AG09309 (cell line): Measurements from ENCODE around the gene SCMH1.

ENCODE experiments used
- DNase-seq: peaks from one replicate; pipeline ENCODE4 v3.0.0-alpha.2; 2010; ENCODE audit warnings: low read depth
- H3K4me3 ChIP-seq: 2 replicates; pipeline ENCODE4 v1.5.1; 2011; ENCODE audit warnings: mild to moderate bottlenecking, low read depth, low read length, moderate library complexity; ENCODE audit not compliant: control insufficient read depth
- CTCF ChIP-seq: IDR thresholded peaks from 2 replicates; pipeline ENCODE4 v1.5.1; 2011; ENCODE audit warnings: mild to moderate bottlenecking, low read depth, low read length, inconsistent platforms; ENCODE audit not compliant: insufficient read depth, control insufficient read depth; ENCODE audit errors: missing control alignments

The SCMH1 gene

GRCh38 chr1:41241749-41242341 lies at the start of gene SCMH1:
TSS of gene SCMH1 (minus strand) at chr1:41242306. CDS start at chr1:41186133, 56,173 bp downstream.
- no peak for TF ChIP-seq CTCF
- H3K4me3 ChIP-seq = peak within 1 kb of the TSS; percentile 59
- DNase-seq = no peak

GRCh38 chr1:41291195-41291594 lies 49.1 kb upstream of the SCMH1 start:
- no peak overlapping the region for H3K4me3 ChIP-seq
- DNase-seq = no peak
- TF ChIP-seq CTCF = no peak

GRCh38 chr1:41289196-41289595 lies 47.1 kb upstream of the SCMH1 start:
- DNase-seq = no peak
- H3K4me3 ChIP-seq = no peak overlapping the region
- TF ChIP-seq CTCF = no peak

- TF ChIP-seq CTCF = no peak
- DNase-seq = no peak
- no peak overlapping the region for H3K4me3 ChIP-seq
Observed at GRCh38 chr1:41286992-41287391, 44.9 kb upstream of the SCMH1 start.

- H3K4me3 ChIP-seq = no peak overlapping the region
- no peak for TF ChIP-seq CTCF
- no peak for DNase-seq
Observed at GRCh38 chr1:41286486-41286885, 44.4 kb upstream of the SCMH1 start.

- H3K4me3 ChIP-seq = no peak overlapping the region
- no peak for DNase-seq
- TF ChIP-seq CTCF = no peak
Observed at GRCh38 chr1:41285818-41286217, 43.7 kb upstream of the SCMH1 start.

- DNase-seq = no peak
- no peak for TF ChIP-seq CTCF
Observed at GRCh38 chr1:41284121-41284520, 42.0 kb upstream of the SCMH1 start.

More at GRCh38 chr1:41284121-41284520, 42.0 kb upstream of the SCMH1 start:
- H3K4me3 ChIP-seq = no peak overlapping the region
